Nephron (organoid): ENCODE measurements around the gene NRDC.

ENCODE experiments used
- H3K27ac Mint-ChIP-seq, 3 experiments: 2 replicates each; pipeline ENCODE4 v1.8.0; 2020; ENCODE audit warnings: mixed read lengths in 3 of 3, mild to moderate bottlenecking in 2 of 3, moderate library complexity in 1 of 3
- H3K27me3 Mint-ChIP-seq: 2 replicates; pipeline ENCODE4 v1.8.0; 2021; ENCODE audit warnings: low read depth, mild to moderate bottlenecking, moderate library complexity, mixed read lengths
- H3K36me3 Mint-ChIP-seq: 2 replicates; pipeline ENCODE4 v1.8.0; 2020; ENCODE audit warnings: low read depth, mixed read lengths
- H3K4me1 Mint-ChIP-seq: 2 replicates; pipeline ENCODE4 v1.8.0; 2020; ENCODE audit warnings: mixed read lengths
- H3K4me3 Mint-ChIP-seq, 3 experiments: 2 replicates each; pipeline ENCODE4 v1.8.0; 2020; ENCODE audit warnings: mild to moderate bottlenecking in 3 of 3, mixed read lengths in 3 of 3, moderate library complexity in 2 of 3
- H3K9me3 Mint-ChIP-seq: 2 replicates; pipeline ENCODE4 v1.8.0; 2020; ENCODE audit warnings: mixed read lengths
- CTCF ChIP-seq, 3 experiments: fragments of 200-600 bp; sonication (generic); IDR thresholded peaks; one replicate each; pipeline ENCODE4 v1.5.0; 2021; ENCODE audit warnings: antibody characterized with exemption in 3 of 3; ENCODE audit not compliant: unreplicated experiment in 3 of 3

The NRDC gene

GRCh38 chr1:51910221-51911000, 31.9 kb upstream of the NRDC start:
- H3K27ac Mint-ChIP-seq, result no peak overlapping the region
- H3K9me3 Mint-ChIP-seq, result no peaks in the 10 kb centered on the region
- no peak for TF ChIP-seq CTCF (IDR thresholded peaks at IDR 0.05; ENCODE audit: unreplicated experiment in 3 of 3)
- H3K4me3 Mint-ChIP-seq, result no peak overlapping the region
- peaks cover 17% of the 10 kb centered on the region for H3K27me3 Mint-ChIP-seq
- H3K4me1 Mint-ChIP-seq, result peaks cover 12% of the 10 kb centered on the region
- no peaks in the 10 kb centered on the region for H3K36me3 Mint-ChIP-seq

- Mint-ChIP-seq H3K36me3 (no peaks in the 10 kb centered on the region), H3K9me3 (no peaks in the 10 kb centered on the region), H3K27ac (no peak overlapping the region)
These were observed 30.0 kb upstream of the NRDC start for GRCh38 chr1:51908499-51908898.

GRCh38 chr1:51907079-51907702, 28.7 kb upstream of the NRDC start:
- Mint-ChIP-seq H3K27ac (peak overlapping the region in 2 of 3 experiments; percentile 37 to 54), H3K9me3 (no peaks in the 10 kb centered on the region), H3K36me3 (no peaks in the 10 kb centered on the region), H3K4me1 (peaks cover 12% of the 10 kb centered on the region), H3K4me3 (no peak overlapping the region), H3K27me3 (peaks cover 22% of the 10 kb centered on the region)
- TF ChIP-seq CTCF (IDR thresholded peaks at IDR 0.05; ENCODE audit: unreplicated experiment in 3 of 3), result no peak

More at GRCh38 chr1:51908499-51908898, 30.0 kb upstream of the NRDC start:
- Mint-ChIP-seq H3K4me1 (peaks cover 12% of the 10 kb centered on the region), H3K4me3 (no peak overlapping the region), H3K27me3 (peaks cover 17% of the 10 kb centered on the region)
- no peak for TF ChIP-seq CTCF (IDR thresholded peaks at IDR 0.05; ENCODE audit: unreplicated experiment in 3 of 3)

GRCh38 chr1:51906306-51907078, 28.0 kb upstream of the NRDC start:
- no peak overlapping the region for H3K4me3 Mint-ChIP-seq
- TF ChIP-seq CTCF (IDR thresholded peaks at IDR 0.05; ENCODE audit: unreplicated experiment in 3 of 3), result no peak
- no peaks in the 10 kb centered on the region for H3K9me3 Mint-ChIP-seq
- H3K27ac Mint-ChIP-seq, result peak overlapping the region in 2 of 3 experiments; percentile 26 to 37
- no peaks in the 10 kb centered on the region for H3K36me3 Mint-ChIP-seq
- H3K27me3 Mint-ChIP-seq, result peaks cover 19% of the 10 kb centered on the region
- H3K4me1 Mint-ChIP-seq, result peaks cover 12% of the 10 kb centered on the region

- no peak for TF ChIP-seq CTCF (IDR thresholded peaks at IDR 0.05; ENCODE audit: unreplicated experiment in 3 of 3)
- Mint-ChIP-seq H3K27me3 (peaks cover 20% of the 10 kb centered on the region), H3K36me3 (no peaks in the 10 kb centered on the region), H3K4me3 (no peak overlapping the region), H3K27ac (no peak overlapping the region), H3K4me1 (peaks cover 19% of the 10 kb centered on the region), H3K9me3 (no peaks in the 10 kb centered on the region)
These were observed 23.9 kb upstream of the NRDC start for GRCh38 chr1:51902456-51902855.
